M059J (cell line): ENCODE measurements around the gene STK16. TPM values are rescaled to one million over a fixed set of nuclear protein-coding genes. Genes with fewer than 3 reads are reported as not detected.

ENCODE experiments used
- DNase-seq: peaks from one replicate; pipeline ENCODE4 v3.0.0-alpha.2; 2012; ENCODE audit warnings: low read depth
- total RNA-seq: library from RNA; depleted of rRNA; stranded (reverse); fragments of >200 nt; shearing (Covaris generic); gene quantifications from 2 replicates; pipeline ENCODE4 v1.2.3, GENCODE V29; 2014

STK16 gene
- total RNA-seq, 1 experiment from 2014 or later = 33.7 TPM

- DNase-seq = no peak
Measured at GRCh38 chr2:219269362-219270054, 24.2 kb downstream of the STK16 start.

GRCh38 chr2:219270055-219270372, 24.7 kb downstream of the STK16 start:
- DNase-seq = no peak

GRCh38 chr2:219271021-219271420, 25.7 kb downstream of the STK16 start:
- no peak for DNase-seq

GRCh38 chr2:219272356-219272755, 27.1 kb downstream of the STK16 start:
- no peak for DNase-seq

- DNase-seq = peak; percentile 87
Measured at GRCh38 chr2:219272995-219273394, 27.7 kb downstream of the STK16 start.

- DNase-seq = peak; percentile 95
Measured at GRCh38 chr2:219273937-219274336, 28.7 kb downstream of the STK16 start.

GRCh38 chr2:219274361-219274921, 29.2 kb downstream of the STK16 start:
- DNase-seq = peak; percentile 96

- peak; percentile 78 for DNase-seq
Measured at GRCh38 chr2:219277703-219278654, 32.7 kb downstream of the STK16 start.

GRCh38 chr2:219278655-219279150, 33.4 kb downstream of the STK16 start:
- DNase-seq = no peak

GRCh38 chr2:219279151-219279915, 34.1 kb downstream of the STK16 start, which contains the start of gene DNAJB2:
Gene DNAJB2, plus strand, starts transcription at chr2:219279366. Its CDS starts 468 bp downstream, at chr2:219279834.
- peak; percentile 99 for DNase-seq

- no peak for DNase-seq
Measured at GRCh38 chr2:219279916-219280516, 34.7 kb downstream of the STK16 start.

GRCh38 chr2:219280651-219281050, 35.4 kb downstream of the STK16 start:
- no peak for DNase-seq

- no peak for DNase-seq
Measured at GRCh38 chr2:219281588-219281987, 36.3 kb downstream of the STK16 start.

GRCh38 chr2:219282375-219282774, 37.1 kb downstream of the STK16 start:
- no peak for DNase-seq

- DNase-seq = no peak
Measured at GRCh38 chr2:219282943-219283581, 37.8 kb downstream of the STK16 start.

- DNase-seq = no peak
Measured at GRCh38 chr2:219284501-219285372, 39.5 kb downstream of the STK16 start.

GRCh38 chr2:219285373-219285735, 40.1 kb downstream of the STK16 start:
- DNase-seq = no peak

- DNase-seq = no peak
Measured at GRCh38 chr2:219285894-219286425, 40.7 kb downstream of the STK16 start.

- DNase-seq = peak; percentile 57
Measured at GRCh38 chr2:219286436-219287115, 41.3 kb downstream of the STK16 start.
